Head of caudate nucleus (tissue), 42 donors: ENCODE data around the gene TBC1D1.

ENCODE experiments used
- DNase-seq, 42 donors: peaks; one replicate each; pipeline versions ENCODE4 v3.0.0 to v3.0.0-alpha.2; 2020 to 2021; ENCODE audit warnings: mixed read lengths in 7 of 42
- intact Hi-C: fragments of 100-400 bp; cut with DNase I; formaldehyde crosslinking; loops from one replicate; pipeline ENCODE4 v1.15.0; 2022

TBC1D1 gene

GRCh38 chr4:38102957-38103588 lies 212.2 kb downstream of the TBC1D1 start:
- no peak for DNase-seq
- intact Hi-C loops: no loop called here

GRCh38 chr4:38105475-38106220 lies 214.8 kb downstream of the TBC1D1 start:
- no peak for DNase-seq
- intact Hi-C loops: no loop called here

- intact Hi-C loops: no loop called here
- DNase-seq: no peak
Observed at GRCh38 chr4:38106311-38106710, 215.4 kb downstream of the TBC1D1 start.

GRCh38 chr4:38106886-38107514 lies 216.1 kb downstream of the TBC1D1 start:
- no peak for DNase-seq
- intact Hi-C loops: no loop called here

GRCh38 chr4:38107818-38108217 lies 216.9 kb downstream of the TBC1D1 start:
- intact Hi-C loops: no loop called here
- DNase-seq: no peak

GRCh38 chr4:38109370-38109769 lies 218.5 kb downstream of the TBC1D1 start:
- intact Hi-C loops: no loop called here
- no peak for DNase-seq

- intact Hi-C loops: no loop called here
Observed at GRCh38 chr4:38109896-38110295, 219.0 kb downstream of the TBC1D1 start.

GRCh38 chr4:38111024-38111423 lies 220.1 kb downstream of the TBC1D1 start:
- intact Hi-C loops: no loop called here
- no peak for DNase-seq

More at GRCh38 chr4:38109896-38110295, 219.0 kb downstream of the TBC1D1 start:
- no peak for DNase-seq

- intact Hi-C loops: no loop called here
Observed at GRCh38 chr4:38111717-38112116, 220.8 kb downstream of the TBC1D1 start.

GRCh38 chr4:38113132-38113531 lies 222.2 kb downstream of the TBC1D1 start:
- intact Hi-C loops: no loop called here
- DNase-seq: no peak

More at GRCh38 chr4:38111717-38112116, 220.8 kb downstream of the TBC1D1 start:
- DNase-seq: no peak

GRCh38 chr4:38113551-38113950 lies 222.7 kb downstream of the TBC1D1 start:
- intact Hi-C loops: no loop called here
- DNase-seq: no peak

- intact Hi-C loops: no loop called here
- peak in 2 of 42 donors; percentile 31 to 32 for DNase-seq
Observed at GRCh38 chr4:38114386-38115150, 223.7 kb downstream of the TBC1D1 start.

- DNase-seq: no peak
- intact Hi-C loops: no loop called here
Observed at GRCh38 chr4:38115601-38116000, 224.7 kb downstream of the TBC1D1 start.

GRCh38 chr4:38117591-38117990 lies 226.7 kb downstream of the TBC1D1 start:
- intact Hi-C loops: no loop called here
- DNase-seq: no peak

GRCh38 chr4:38119668-38120385 lies 228.9 kb downstream of the TBC1D1 start:
- DNase-seq: no peak
- intact Hi-C loops: no loop called here

- no peak for DNase-seq
- intact Hi-C loops: no loop called here
Observed at GRCh38 chr4:38120772-38121171, 229.9 kb downstream of the TBC1D1 start.

- DNase-seq: no peak
- intact Hi-C loops: no loop called here
Observed at GRCh38 chr4:38122060-38122459, 231.2 kb downstream of the TBC1D1 start.

GRCh38 chr4:38123555-38123954 lies 232.7 kb downstream of the TBC1D1 start:
- intact Hi-C loops: no loop called here
- DNase-seq: no peak

- no peak for DNase-seq
- intact Hi-C loops: no loop called here
Observed at GRCh38 chr4:38124961-38125360, 234.1 kb downstream of the TBC1D1 start.
